Ovary (tissue), 9 donors: Measurements from ENCODE around the gene GRIN2A. TPM values are rescaled to one million over a fixed set of nuclear protein-coding genes. Genes with fewer than 3 reads are reported as not detected.

Experiments
- DNase-seq, 5 donors: peaks; one replicate each; pipeline ENCODE4 v3.0.0-alpha.2; 2019 to 2020
- H3K27ac ChIP-seq, 2 donors: fragments of 200-600 bp; one replicate each; pipeline versions ENCODE4 v1.5.1 to v1.8.0; 2019 to 2022
- H3K27me3 ChIP-seq: fragments of 200-600 bp; one replicate; pipeline ENCODE4 v1.8.0; 2022
- H3K36me3 ChIP-seq: fragments of 200-600 bp; sonication (generic); one replicate; pipeline ENCODE4 v1.5.1; 2019
- H3K4me1 ChIP-seq: one replicate; pipeline ENCODE4 v1.8.1; 2013; ENCODE audit warnings: mild to moderate bottlenecking, moderate library complexity; ENCODE audit not compliant: insufficient read depth
- H3K4me3 ChIP-seq: fragments of 200-600 bp; sonication (generic); one replicate; pipeline ENCODE4 v1.5.1; 2017
- H3K9me3 ChIP-seq, 2 donors: fragments of 200-600 bp in 1 of 2; sonication (generic) in 1 of 2; one replicate each; pipeline versions ENCODE4 v1.5.1 to v1.8.1; 2013 to 2019; ENCODE audit warnings: mild to moderate bottlenecking in 1 of 2, moderate library complexity in 1 of 2
- EP300 ChIP-seq: sonication (generic); formaldehyde crosslinking; IDR thresholded peaks from one replicate; pipeline ENCODE4 v1.6.1; 2017; ENCODE audit warnings: antibody characterized with exemption
- POLR2A ChIP-seq: fragments of 450-650 bp; IDR thresholded peaks from one replicate; pipeline ENCODE4 v1.6.1; 2017; ENCODE audit warnings: antibody characterized with exemption, mild to moderate bottlenecking, moderate library complexity
- WGBS, 3 donors: extraction: QIAGEN DNeasy Blood & Tissue Kit in 1 of 3; methylation state at CpG; one replicate each; pipeline versions ENCODE4 v1.1.5 to v1.1.7; 2013 to 2017; 5-methylcytosine and 5-hydroxymethylcytosine counted together
- intact Hi-C, 4 donors: fragments of 100-400 bp; cut with DNase I; formaldehyde crosslinking; loops; one replicate each; pipeline versions ENCODE4 v1.11.0 to v1.15.1; 2022 to 2023
- polyA plus RNA-seq, 2 donors: library from polyadenylated mRNA; stranded (reverse); fragments of 200-250 nt in 1 of 2; fragments of 350-450 nt in 1 of 2; fragmentation: Illumina TruSeq in 1 of 2; extraction: RNeasy Lipid Tissue Mini Kit (QIAGEN cat#74804) in 1 of 2; gene quantifications; one replicate each; pipeline ENCODE4 v1.2.3, GENCODE V29; 2013 to 2014
- total RNA-seq, 7 donors: library from RNA; depleted of rRNA in 2 of 7; stranded (reverse); fragments of >200 nt in 2 of 7; fragmentation: NEBNext Ultra II Directional in 3 of 7; extraction: Animal tissue kit (Norgen Biotek cat#: 25700) in 3 of 7; gene quantifications; one replicate each; pipeline versions ENCODE4 v1.1.0 to v1.2.4, GENCODE V29; 2016 to 2023
- TF ChIP-seq, protein P1 (sequence below), 3 donors: fragments of 450-650 bp in 2 of 3; fragments of 200-600 bp in 1 of 3; IDR thresholded peaks; one replicate each; pipeline versions ENCODE4 v1.5.1 to v1.8.0; 2016 to 2022; ENCODE audit warnings: antibody characterized with exemption in 3 of 3, mild to moderate bottlenecking in 1 of 3
- donor health status: DM: no; HTN: no; CAD: no; lungs with moderate emphysema.
- donor health status: DM: no; HTN: no; CAD: no.
- donor health status: Bipolar disorder and iron deficiency.
- donor health status: DM: yes; HTN: yes; CAD: no.
- donor health status: DM: no; HTN: no; CAD: no.
- donor health status: DM: yes; HTN: yes; CAD: no.

Gene GRIN2A
- total and polyA plus RNA-seq, 9 donors: 0.08 to 5.4 (median 0.57) TPM; not detected in 1

DNA sequence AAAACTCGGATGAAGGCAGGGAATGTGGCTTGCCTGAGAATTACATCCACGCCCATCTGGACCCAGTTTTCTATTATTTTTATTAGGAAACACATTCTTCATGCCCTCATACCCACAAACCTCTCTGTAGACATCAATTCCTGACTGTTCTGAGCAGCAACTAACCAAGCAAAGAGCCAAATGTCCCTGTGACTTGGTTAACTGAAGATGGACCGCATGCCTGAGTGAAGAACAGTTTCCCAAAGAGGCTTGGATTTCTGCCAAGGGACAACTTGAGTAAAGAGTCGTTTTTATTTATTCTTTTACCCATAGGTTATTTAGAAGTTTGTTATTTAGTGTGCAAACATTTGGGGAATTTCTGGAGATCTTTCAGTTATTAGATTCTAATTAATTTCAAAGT, 259.8 kb downstream of the GRIN2A start:
- TF ChIP-seq POLR2A (no peak), EP300 (no peak)
- TF ChIP-seq, protein P1, sequence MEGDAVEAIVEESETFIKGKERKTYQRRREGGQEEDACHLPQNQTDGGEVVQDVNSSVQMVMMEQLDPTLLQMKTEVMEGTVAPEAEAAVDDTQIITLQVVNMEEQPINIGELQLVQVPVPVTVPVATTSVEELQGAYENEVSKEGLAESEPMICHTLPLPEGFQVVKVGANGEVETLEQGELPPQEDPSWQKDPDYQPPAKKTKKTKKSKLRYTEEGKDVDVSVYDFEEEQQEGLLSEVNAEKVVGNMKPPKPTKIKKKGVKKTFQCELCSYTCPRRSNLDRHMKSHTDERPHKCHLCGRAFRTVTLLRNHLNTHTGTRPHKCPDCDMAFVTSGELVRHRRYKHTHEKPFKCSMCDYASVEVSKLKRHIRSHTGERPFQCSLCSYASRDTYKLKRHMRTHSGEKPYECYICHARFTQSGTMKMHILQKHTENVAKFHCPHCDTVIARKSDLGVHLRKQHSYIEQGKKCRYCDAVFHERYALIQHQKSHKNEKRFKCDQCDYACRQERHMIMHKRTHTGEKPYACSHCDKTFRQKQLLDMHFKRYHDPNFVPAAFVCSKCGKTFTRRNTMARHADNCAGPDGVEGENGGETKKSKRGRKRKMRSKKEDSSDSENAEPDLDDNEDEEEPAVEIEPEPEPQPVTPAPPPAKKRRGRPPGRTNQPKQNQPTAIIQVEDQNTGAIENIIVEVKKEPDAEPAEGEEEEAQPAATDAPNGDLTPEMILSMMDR (IDR thresholded peaks at IDR 0.05): no peak
- no peak overlapping the region for H3K4me3 ChIP-seq
- no peaks in the 10 kb centered on the region for H3K36me3 ChIP-seq
- 42 to 59% (median 56%) methylated on average over 4 of the region's 4 CpGs for WGBS, 3 donors
- no peaks in the 10 kb centered on the region for H3K4me1 ChIP-seq
- no peak overlapping the region for H3K27ac ChIP-seq
- DNase-seq: no peak
- no peaks in the 10 kb centered on the region for H3K9me3 ChIP-seq
- intact Hi-C loops: no loop called here
- no peaks in the 10 kb centered on the region for H3K27me3 ChIP-seq

DNA sequence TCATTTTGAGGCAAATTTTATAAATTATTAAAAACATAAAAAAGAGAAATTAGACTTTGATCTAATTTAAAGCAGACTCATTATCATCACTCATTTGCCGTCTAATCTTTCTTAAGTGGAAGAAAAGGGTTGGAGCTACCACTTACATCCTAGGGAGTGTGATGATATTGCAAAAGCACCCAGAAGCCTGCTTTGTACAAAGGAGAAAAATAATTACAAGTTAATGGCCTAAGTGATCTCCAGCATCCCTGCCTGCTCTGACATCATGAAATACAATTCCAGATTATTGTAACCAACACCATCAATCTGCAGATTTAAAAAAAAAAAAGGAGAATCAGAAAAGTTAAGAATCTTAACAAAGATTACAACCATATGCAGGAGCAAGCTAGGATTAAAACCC, 260.2 kb downstream of the GRIN2A start:
- H3K4me1 ChIP-seq: no peaks in the 10 kb centered on the region
- H3K27me3 ChIP-seq: no peaks in the 10 kb centered on the region
- intact Hi-C loops: no loop called here
- 72 to 96% (median 95%) methylated on average over 1 of the region's 1 CpG for WGBS, 3 donors
- H3K27ac ChIP-seq: no peak overlapping the region
- no peaks in the 10 kb centered on the region for H3K9me3 ChIP-seq
- no peak overlapping the region for H3K4me3 ChIP-seq
- H3K36me3 ChIP-seq: no peaks in the 10 kb centered on the region
- DNase-seq: no peak
- TF ChIP-seq, protein P1 (IDR thresholded peaks at IDR 0.05): no peak
- TF ChIP-seq POLR2A: no peak
- TF ChIP-seq EP300: no peak

DNA sequence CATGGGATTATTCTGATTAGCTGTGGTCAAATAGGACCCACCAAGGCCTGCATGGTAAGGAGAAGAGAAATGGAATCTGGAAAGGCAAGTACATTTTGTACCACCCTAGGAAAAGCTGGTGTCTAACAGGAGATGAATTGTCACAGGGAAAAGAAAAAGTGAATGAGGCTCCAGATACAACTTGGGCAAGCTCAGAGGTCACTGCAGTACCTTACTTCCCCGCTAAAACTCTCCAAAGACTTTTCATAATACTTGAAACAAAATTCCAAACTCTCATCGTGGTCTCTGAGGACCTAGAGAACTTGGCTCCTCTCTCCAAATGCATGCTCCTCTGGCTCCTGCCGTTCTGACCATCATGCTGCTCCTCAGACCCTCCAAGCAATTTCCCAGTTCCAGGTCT, 262.8 kb downstream of the GRIN2A start:
- Histone ChIP-seq H3K27ac (no peak overlapping the region), H3K9me3 (no peaks in the 10 kb centered on the region), H3K27me3 (no peaks in the 10 kb centered on the region), H3K4me1 (peaks cover 2% of the 10 kb centered on the region), H3K36me3 (no peaks in the 10 kb centered on the region), H3K4me3 (no peak overlapping the region)
- 78 to 79% (median 78%) methylated on average over 3 of the region's 3 CpGs for WGBS, 3 donors
- no peak for DNase-seq
- intact Hi-C loops: no loop called here
- no peak for TF ChIP-seq EP300
- TF ChIP-seq, protein P1 (IDR thresholded peaks at IDR 0.05): no peak
- TF ChIP-seq POLR2A: no peak

DNA sequence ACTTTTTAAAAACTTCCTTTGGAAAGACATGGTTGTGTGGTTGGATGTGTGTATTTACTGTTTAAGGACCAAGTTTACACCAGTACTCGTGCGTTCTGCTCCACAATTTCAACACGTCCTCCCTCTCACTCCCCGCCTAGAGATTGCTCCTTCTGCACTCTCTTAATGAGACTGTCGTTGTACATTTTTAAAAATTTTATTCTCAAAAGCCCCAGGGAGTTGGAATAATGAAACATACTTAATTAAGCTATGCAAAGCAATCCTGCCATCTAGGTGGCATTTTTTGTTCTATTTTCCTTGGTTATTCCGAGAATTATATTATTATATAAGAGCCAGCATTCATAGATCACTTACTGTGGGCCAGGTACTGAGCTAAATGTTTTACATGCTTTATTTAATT, 264.5 kb downstream of the GRIN2A start:
- Histone ChIP-seq H3K4me1 (peaks cover 7% of the 10 kb centered on the region), H3K27me3 (no peaks in the 10 kb centered on the region), H3K36me3 (no peaks in the 10 kb centered on the region), H3K27ac (no peak overlapping the region), H3K9me3 (no peaks in the 10 kb centered on the region), H3K4me3 (no peak overlapping the region)
- no peak for TF ChIP-seq POLR2A
- TF ChIP-seq EP300: no peak
- TF ChIP-seq, protein P1 (IDR thresholded peaks at IDR 0.05): no peak
- 60 to 73% (median 61%) methylated on average over 6 of the region's 6 CpGs for WGBS, 3 donors
- DNase-seq: no peak
- intact Hi-C loops: no loop called here
